ENCODE measurements around the gene PPP1R1A. TPM values are rescaled to one million over a fixed set of nuclear protein-coding genes. Genes with fewer than 3 reads are reported as not detected.

PPP1R1A gene, protein sequence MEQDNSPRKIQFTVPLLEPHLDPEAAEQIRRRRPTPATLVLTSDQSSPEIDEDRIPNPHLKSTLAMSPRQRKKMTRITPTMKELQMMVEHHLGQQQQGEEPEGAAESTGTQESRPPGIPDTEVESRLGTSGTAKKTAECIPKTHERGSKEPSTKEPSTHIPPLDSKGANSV
- total RNA-seq (2014; rRNA removed; shearing (Covaris generic)), result not detected in 2 replicates

DNA sequence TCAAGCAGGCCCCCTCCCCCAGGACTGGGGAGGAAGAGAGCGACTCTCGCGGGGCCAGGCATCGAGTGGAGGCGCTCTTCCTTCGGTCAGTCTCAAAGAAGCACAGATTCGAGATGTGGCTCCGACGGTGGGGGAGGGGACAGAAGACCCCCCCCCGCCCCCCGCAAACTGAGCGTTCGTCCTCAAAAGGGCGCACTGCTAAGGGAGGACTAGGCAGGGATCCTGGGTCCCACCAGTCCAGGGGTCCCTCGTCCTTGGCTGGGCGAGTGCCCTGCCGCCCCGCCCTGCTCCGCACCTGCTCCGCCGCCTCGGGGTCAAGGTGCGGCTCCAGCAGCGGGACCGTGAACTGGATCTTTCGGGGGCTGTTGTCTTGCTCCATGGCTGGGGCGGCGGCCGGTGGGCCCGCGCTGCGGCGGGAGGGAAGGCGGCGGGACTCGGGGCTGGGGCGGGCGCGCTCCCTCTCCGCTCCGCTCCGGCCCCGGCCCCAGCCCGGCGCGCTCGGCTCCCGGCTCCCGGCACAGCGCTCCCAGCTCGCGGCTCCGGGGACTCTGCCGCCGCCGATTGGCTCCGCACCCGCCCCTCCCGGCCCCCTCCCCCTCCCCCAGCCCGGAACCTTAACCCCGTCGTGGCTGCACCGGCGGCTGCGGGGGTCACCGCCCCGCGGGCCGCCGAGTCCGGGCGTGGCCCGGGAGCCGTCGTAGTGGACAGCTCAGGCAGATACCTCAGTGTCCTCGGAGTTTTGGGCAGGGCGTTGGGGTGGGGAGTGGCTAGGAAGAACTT, at the start of gene PPP1R1A:
PPP1R1A (minus strand) TSS at position 550 of the 780 bp plus-strand sequence; CDS start at position 379, 171 bp downstream.
- peak; percentile 30 for DNase-seq (ENCODE audit: low spot score)
- in situ Hi-C loops (cut with HindIII; ENCODE audit: low sequenced_read_pairs), result no loop called here

DNA sequence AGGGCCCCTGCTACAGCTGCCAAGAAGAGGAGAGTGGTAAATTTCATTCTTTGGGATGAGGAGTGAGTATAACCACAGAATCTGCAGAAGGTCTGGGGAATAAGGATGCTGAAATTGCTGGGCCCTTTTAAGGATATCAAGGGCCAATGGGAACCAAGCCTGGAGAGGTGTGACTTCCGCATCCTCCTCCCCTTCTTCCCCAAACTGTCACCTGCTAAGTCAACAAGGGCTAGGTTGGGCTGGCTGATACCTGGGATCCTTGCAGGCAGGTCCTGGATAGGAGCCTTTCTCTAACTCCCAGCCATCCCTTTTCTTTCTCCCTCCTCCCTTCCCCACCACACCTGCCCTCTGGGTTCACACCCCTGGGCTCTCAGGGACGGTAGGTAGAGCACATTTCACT, 46.3 kb upstream of the PPP1R1A start, which contains the start of gene LACRT:
LACRT (minus strand) TSS at position 101 of the 400 bp plus-strand sequence; CDS start at position 47, 54 bp downstream.
- in situ Hi-C loops (cut with HindIII; ENCODE audit: low sequenced_read_pairs), result no loop called here

GRCh38 chr12:54631988-54632728, 43.7 kb upstream of the PPP1R1A start:
- in situ Hi-C loops (cut with HindIII; ENCODE audit: low sequenced_read_pairs), result no loop called here
- no peak for DNase-seq (ENCODE audit: low spot score)

More for the DNA sequence above, 46.3 kb upstream of the PPP1R1A start, which contains the start of gene LACRT:
- no peak for DNase-seq (ENCODE audit: low spot score)

DNA sequence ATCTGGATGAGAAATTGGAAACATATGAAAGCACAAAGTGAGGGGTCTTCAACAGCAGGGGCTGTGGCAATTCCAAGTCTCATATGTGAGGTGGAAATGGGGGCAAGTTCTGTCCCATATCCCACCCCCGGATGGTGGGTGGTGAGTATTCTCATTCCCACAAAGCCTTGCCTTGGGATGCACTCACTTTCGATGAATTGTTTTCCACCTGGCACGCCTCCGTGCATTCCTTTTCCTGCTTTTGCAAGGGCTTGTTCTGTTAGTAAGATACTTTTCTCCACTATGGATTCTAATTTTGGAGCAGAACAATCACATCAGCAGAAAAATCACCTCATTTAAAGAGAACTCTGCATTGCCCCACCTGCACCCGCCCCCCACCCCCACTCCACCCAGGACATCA, 43.1 kb upstream of the PPP1R1A start:
- in situ Hi-C loops (cut with HindIII; ENCODE audit: low sequenced_read_pairs), result no loop called here
- DNase-seq (ENCODE audit: low spot score), result no peak

GRCh38 chr12:54629925-54630324, 41.5 kb upstream of the PPP1R1A start:
- in situ Hi-C loops (cut with HindIII; ENCODE audit: low sequenced_read_pairs), result no loop called here
- no peak for DNase-seq (ENCODE audit: low spot score)

DNA sequence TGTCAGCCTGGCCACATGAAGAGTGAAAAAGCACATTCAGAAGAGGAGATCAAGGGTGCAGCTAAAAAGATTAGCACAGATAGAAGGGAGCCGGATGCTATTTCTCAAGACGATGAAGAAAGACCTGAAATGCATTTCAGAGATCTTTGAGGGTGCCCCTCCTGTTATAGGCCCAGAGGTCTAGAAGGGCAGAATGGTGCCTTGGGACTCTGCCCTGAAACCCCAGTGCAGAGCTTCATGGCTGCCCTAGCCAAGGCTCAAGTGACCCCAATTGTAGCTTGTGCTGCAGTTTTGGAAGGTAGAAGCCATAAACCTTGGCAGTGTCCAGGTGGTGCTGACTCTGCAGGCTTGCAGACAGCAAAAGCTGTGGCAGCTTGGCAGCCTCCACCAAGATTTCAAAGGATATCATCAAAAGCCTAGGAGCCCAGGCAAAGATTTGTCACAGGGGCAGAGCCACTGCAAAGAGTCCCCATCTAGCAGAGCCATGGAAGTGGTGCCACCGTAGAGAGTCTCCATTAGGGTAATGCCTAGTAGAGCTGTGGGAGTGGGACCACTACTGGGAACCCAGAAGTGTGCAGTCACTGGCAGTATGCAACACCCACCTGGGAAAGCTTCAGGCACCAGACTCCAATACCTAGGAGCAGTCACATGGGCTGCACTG, 39.9 kb upstream of the PPP1R1A start:
- in situ Hi-C loops (cut with HindIII; ENCODE audit: low sequenced_read_pairs), result no loop called here
- peak; percentile 34 for DNase-seq (ENCODE audit: low spot score)

GRCh38 chr12:54627304-54627703, 38.8 kb upstream of the PPP1R1A start:
- in situ Hi-C loops (cut with HindIII; ENCODE audit: low sequenced_read_pairs), result no loop called here
- no peak for DNase-seq (ENCODE audit: low spot score)

DNA sequence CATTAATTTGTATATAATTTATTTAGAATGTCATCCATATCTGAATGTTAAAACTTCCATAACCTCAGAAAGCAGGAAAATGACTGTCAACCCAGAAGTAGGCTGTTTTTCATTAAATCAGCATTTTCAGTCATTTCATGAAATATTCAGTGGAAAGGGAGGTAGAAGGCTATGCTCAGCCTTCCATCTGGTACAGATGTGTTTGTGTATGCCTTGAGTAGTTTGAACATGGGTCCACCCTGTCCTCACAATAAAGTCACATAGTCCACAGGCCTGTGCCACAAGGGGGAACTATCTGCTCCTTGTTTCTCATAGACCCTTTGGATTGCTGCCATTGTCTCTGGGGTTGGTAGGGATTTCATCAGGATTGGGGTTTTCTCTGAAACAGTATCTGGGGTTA, 37.1 kb upstream of the PPP1R1A start:
- DNase-seq (ENCODE audit: low spot score), result no peak
- in situ Hi-C loops (cut with HindIII; ENCODE audit: low sequenced_read_pairs), result no loop called here

DNA sequence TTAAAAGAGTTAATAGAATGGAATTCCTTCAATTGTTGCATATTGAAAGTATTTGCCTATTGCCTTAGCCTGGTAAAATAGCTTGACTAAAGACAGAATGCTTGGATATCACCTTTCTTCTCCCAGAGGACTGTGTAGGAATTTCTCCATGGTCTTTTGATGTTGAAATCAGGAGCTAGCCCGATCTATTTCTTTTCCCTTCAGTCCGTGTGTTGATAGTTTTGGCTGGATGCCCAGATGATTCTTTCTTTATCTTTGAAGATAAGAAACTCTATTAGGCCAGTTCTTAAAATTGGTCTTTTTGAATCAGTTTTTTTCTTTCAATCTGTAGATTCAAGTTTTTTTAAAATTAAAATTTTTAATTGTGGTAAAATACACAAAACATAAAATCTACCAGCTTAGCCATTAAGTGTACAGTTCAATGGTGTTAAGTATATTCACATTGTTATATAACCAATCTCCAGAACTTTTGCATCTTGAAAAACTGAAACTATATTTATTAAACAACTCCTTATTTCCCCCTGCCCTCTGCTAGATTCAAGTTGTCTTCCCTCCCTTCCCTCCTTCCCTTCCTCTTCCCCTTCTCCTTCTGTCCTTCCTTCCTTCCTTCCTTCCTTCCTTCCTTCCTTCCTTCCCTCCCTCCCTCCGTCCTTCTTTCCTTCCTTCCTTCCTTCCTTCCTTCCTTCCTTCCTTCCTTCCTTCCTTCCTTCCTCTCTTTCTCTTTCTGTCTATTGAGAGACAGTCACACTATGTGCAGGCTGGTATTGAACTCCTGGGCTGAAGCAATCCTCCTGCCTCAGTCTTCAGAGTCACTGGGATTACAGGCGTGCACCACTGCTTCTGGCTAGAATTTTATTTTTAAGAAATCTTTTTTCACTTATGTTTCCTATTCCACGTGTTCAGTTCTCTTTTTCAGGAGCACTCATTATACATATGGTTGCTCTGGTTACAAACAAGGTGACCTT, 36.1 kb upstream of the PPP1R1A start:
- in situ Hi-C loops (cut with HindIII; ENCODE audit: low sequenced_read_pairs), result no loop called here
- no peak for DNase-seq (ENCODE audit: low spot score)

- in situ Hi-C loops (cut with HindIII; ENCODE audit: low sequenced_read_pairs), result no loop called here
- DNase-seq (ENCODE audit: low spot score), result no peak
These were observed 34.2 kb upstream of the PPP1R1A start for GRCh38 chr12:54622463-54623183.

GRCh38 chr12:54616933-54617680, 28.6 kb upstream of the PPP1R1A start:
- DNase-seq (ENCODE audit: low spot score), result peak; percentile 85
- in situ Hi-C loops (cut with HindIII; ENCODE audit: low sequenced_read_pairs), result no loop called here

DNA sequence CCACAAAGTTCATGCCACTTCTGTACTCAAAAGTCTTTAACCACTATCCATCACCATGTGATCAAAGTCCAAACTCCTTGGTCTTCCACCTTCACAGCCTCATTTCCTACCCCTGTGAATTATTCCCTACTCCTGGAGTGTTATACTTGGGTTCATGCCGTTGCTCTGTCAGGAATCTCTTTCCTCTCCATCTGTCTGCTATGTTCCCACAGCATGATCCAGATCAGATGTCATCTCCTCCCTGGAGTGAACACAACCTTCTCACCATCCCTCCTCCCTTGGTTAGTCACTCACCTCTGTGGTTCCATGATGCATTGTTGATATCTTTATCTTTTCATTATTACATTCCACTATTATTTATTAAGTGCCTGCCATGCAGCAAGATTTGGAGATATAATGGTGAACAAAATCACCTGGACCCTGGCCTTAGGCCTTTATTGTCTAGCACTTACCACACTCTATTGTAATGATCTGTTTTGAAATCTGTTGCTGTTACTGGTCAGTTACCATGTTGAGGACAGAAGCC, 23.8 kb upstream of the PPP1R1A start:
- in situ Hi-C loops (cut with HindIII; ENCODE audit: low sequenced_read_pairs), result no loop called here

DNA sequence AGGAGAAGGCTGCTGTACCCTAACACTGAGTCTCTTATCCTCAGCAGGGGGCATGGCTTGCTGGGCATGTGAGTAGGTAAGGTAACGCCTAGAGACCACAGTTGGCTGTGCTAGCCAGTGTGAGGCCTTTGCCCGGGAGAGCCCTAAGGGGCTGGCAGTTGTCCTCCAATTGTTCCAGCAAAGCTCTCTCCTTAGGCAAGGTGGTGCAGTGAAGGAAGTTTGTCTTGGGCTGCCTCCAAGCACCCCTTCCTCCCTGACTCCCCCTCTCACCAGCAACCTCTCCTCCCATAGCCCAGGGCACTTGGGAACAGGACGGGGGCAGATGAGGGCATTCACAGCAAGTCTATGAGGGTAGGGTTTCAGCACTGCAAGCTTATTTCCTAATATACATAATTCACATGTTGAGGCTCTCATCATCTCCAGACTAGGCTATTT, 23.3 kb upstream of the PPP1R1A start:
- DNase-seq (ENCODE audit: low spot score), result no peak
- in situ Hi-C loops (cut with HindIII; ENCODE audit: low sequenced_read_pairs), result no loop called here

More for the DNA sequence above, 23.8 kb upstream of the PPP1R1A start:
- peak; percentile 65 for DNase-seq (ENCODE audit: low spot score)

DNA sequence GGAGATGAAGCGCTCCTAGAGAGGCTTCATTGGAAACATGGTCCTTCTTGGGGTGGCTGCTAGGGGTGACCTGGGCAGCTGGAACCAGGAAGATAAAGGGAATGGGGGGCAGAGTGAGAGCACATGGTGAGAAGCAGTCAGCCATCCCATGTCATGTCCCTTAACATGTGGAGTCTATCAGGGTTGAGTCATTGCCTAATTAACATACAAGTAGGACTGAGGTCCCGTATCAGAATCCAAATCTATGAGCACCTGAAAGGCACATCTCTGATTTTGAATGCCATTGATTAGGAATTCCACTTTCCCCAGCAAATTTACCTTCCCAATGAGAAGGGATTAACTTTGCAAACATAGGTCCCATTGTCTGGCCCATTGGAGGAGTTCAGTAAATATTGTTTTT, 20.3 kb upstream of the PPP1R1A start:
- no peak for DNase-seq (ENCODE audit: low spot score)
- in situ Hi-C loops (cut with HindIII; ENCODE audit: low sequenced_read_pairs), result no loop called here

GRCh38 chr12:54608156-54608555, 19.7 kb upstream of the PPP1R1A start:
- no peak for DNase-seq (ENCODE audit: low spot score)
- in situ Hi-C loops (cut with HindIII; ENCODE audit: low sequenced_read_pairs), result no loop called here

- in situ Hi-C loops (cut with HindIII; ENCODE audit: low sequenced_read_pairs), result no loop called here
- no peak for DNase-seq (ENCODE audit: low spot score)
These were observed 18.1 kb upstream of the PPP1R1A start for GRCh38 chr12:54606556-54606955.

All from G401 (cell line).